Upper lobe of left lung (tissue), 6 donors: ENCODE results near the gene BMP6. TPM values are rescaled to one million over a fixed set of nuclear protein-coding genes. Genes with fewer than 3 reads are reported as not detected.

ENCODE experiments used
- ATAC-seq, 2 donors: fragments of 200-7000 bp; cut with Tn5 transposase; one replicate each; pipeline ENCODE4 v1.9.1; 2022; ENCODE audit warnings: mild to moderate bottlenecking in 2 of 2, moderate library complexity in 2 of 2; ENCODE audit not compliant: low FRiP score in 2 of 2
- DNase-seq, 2 donors: peaks; one replicate each; pipeline ENCODE4 v3.0.0-alpha.2; 2019 to 2020
- H3K27ac ChIP-seq, 4 donors: fragments of 200-600 bp; sonication (generic); one replicate each; pipeline ENCODE4 v1.5.1; 2016 to 2019
- H3K27me3 ChIP-seq, 4 donors: fragments of 200-600 bp; sonication (generic); one replicate each; pipeline ENCODE4 v1.5.1; 2017 to 2019
- H3K36me3 ChIP-seq, 4 donors: fragments of 200-600 bp; sonication (generic); one replicate each; pipeline ENCODE4 v1.5.1; 2016 to 2019
- H3K4me1 ChIP-seq, 4 donors: fragments of 200-600 bp; sonication (generic); one replicate each; pipeline ENCODE4 v1.5.1; 2018 to 2019
- H3K4me3 ChIP-seq, 4 donors: fragments of 200-600 bp; sonication (generic); one replicate each; pipeline ENCODE4 v1.5.1; 2017 to 2019; ENCODE audit warnings: mild to moderate bottlenecking in 2 of 4, moderate library complexity in 1 of 4
- H3K9me3 ChIP-seq, 4 donors: fragments of 200-600 bp; sonication (generic); one replicate each; pipeline ENCODE4 v1.5.1; 2018 to 2019
- EP300 ChIP-seq, 4 donors: sonication (generic); formaldehyde crosslinking; IDR thresholded peaks; one replicate each; pipeline ENCODE4 v1.5.1; 2017; ENCODE audit warnings: antibody characterized with exemption in 4 of 4, control low read depth in 2 of 4
- POLR2A ChIP-seq, 4 donors: fragments of 450-650 bp; IDR thresholded peaks; one replicate each; pipeline ENCODE4 v1.5.1; 2016 to 2017; ENCODE audit warnings: antibody characterized with exemption in 4 of 4, mild to moderate bottlenecking in 2 of 4
- POLR2AphosphoS5 ChIP-seq, 2 donors: sonication (generic); formaldehyde crosslinking; IDR thresholded peaks; one replicate each; pipeline ENCODE4 v1.5.1; 2017; ENCODE audit warnings: antibody characterized with exemption in 2 of 2
- WGBS, 2 donors: methylation state at CpG; one replicate each; pipeline ENCODE4 v1.1.5; 2017 to 2018; 5-methylcytosine and 5-hydroxymethylcytosine counted together
- total RNA-seq, 6 donors: library from RNA; depleted of rRNA in 4 of 6; stranded (reverse); fragments of >200 nt in 4 of 6; gene quantifications; one replicate each; pipeline versions ENCODE4 v1.1.0 to v1.2.1, GENCODE V29; 2016 to 2021
- TF ChIP-seq, protein P1 (sequence below), 6 experiments: fragments of 450-650 bp in 4 of 6; fragments of 200-600 bp in 2 of 6; sonication (generic) in 2 of 6; IDR thresholded peaks; one replicate each; pipeline ENCODE4 v1.5.1; 2016 to 2019; ENCODE audit warnings: antibody characterized with exemption in 6 of 6
- donor health status: DM: no; HTN: no; CAD: no; lungs with moderate emphysema.
- donor health status: DM: no; HTN: yes; CAD: no; lungs with severe emphysema.

The BMP6 gene
- total RNA-seq, 6 donors from 2014 or later = 1.0 to 25.4 (median 5.2) TPM

DNA sequence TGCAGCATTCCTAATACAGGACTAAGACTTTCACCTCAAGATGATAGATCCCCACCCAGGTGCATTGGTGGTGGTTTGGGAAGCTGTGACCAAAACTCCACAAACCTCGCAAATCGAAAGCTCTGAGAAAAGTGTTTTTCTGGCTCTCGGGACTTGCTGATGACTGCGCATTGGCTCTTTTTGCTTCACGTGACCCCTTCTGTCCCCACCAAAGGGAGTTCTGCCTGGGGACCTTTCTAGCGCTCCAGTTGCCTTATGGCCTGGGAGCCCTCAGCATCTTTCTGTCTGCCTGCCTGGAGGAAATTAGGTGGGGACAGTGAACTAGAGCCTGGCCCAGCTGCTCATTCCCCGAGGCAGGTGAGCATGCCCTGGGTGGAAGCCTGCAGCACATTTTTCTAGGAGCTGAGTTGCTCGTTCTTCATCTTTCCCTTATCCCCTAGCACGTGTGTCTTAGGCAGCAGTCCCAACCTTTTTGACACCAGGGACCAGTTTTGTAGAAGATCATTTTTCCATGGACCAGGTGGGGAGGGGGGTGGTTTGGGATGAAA, 94.5 kb downstream of the BMP6 start:
- H3K4me3 ChIP-seq = no peak overlapping the region
- WGBS, 2 donors = 79 to 82% methylated on average over 9 of the region's 9 CpGs
- H3K9me3 ChIP-seq = no peaks in the 10 kb centered on the region
- H3K4me1 ChIP-seq = no peaks in the 10 kb centered on the region
- H3K27me3 ChIP-seq = no peaks in the 10 kb centered on the region
- no peaks in the 10 kb centered on the region for H3K36me3 ChIP-seq
- ATAC-seq = no peak
- TF ChIP-seq, protein P1, sequence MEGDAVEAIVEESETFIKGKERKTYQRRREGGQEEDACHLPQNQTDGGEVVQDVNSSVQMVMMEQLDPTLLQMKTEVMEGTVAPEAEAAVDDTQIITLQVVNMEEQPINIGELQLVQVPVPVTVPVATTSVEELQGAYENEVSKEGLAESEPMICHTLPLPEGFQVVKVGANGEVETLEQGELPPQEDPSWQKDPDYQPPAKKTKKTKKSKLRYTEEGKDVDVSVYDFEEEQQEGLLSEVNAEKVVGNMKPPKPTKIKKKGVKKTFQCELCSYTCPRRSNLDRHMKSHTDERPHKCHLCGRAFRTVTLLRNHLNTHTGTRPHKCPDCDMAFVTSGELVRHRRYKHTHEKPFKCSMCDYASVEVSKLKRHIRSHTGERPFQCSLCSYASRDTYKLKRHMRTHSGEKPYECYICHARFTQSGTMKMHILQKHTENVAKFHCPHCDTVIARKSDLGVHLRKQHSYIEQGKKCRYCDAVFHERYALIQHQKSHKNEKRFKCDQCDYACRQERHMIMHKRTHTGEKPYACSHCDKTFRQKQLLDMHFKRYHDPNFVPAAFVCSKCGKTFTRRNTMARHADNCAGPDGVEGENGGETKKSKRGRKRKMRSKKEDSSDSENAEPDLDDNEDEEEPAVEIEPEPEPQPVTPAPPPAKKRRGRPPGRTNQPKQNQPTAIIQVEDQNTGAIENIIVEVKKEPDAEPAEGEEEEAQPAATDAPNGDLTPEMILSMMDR (IDR thresholded peaks at IDR 0.05) = no peak
- TF ChIP-seq POLR2AphosphoS5 (IDR thresholded peaks at IDR 0.05) (no peak), POLR2A (IDR thresholded peaks at IDR 0.05) (no peak), EP300 (IDR thresholded peaks at IDR 0.05) (no peak)
- DNase-seq = no peak
- no peak overlapping the region for H3K27ac ChIP-seq

- TF ChIP-seq, protein P1 (IDR thresholded peaks at IDR 0.05) = no peak
- TF ChIP-seq EP300 (IDR thresholded peaks at IDR 0.05) (no peak), POLR2AphosphoS5 (IDR thresholded peaks at IDR 0.05) (no peak), POLR2A (IDR thresholded peaks at IDR 0.05) (no peak)
- Histone ChIP-seq H3K9me3 (no peaks in the 10 kb centered on the region), H3K4me3 (no peak overlapping the region), H3K36me3 (no peaks in the 10 kb centered on the region), H3K27me3 (no peaks in the 10 kb centered on the region), H3K4me1 (peaks cover 0 to under 1% (median 0%) of the 10 kb centered on the region in 4 donors), H3K27ac (no peak overlapping the region)
- 95 to 97% methylated on average over 5 of the region's 5 CpGs for WGBS, 2 donors
- no peak for DNase-seq
- ATAC-seq = no peak
Observed at GRCh38 chr6:7821426-7821825, 95.5 kb downstream of the BMP6 start.

- H3K27me3 ChIP-seq = no peaks in the 10 kb centered on the region
- no peak overlapping the region for H3K27ac ChIP-seq
- no peak for ATAC-seq
- no peak for DNase-seq
- TF ChIP-seq POLR2A (IDR thresholded peaks at IDR 0.05) (no peak), EP300 (IDR thresholded peaks at IDR 0.05) (no peak), POLR2AphosphoS5 (IDR thresholded peaks at IDR 0.05) (no peak)
- TF ChIP-seq, protein P1 (IDR thresholded peaks at IDR 0.05) = no peak
- no peaks in the 10 kb centered on the region for H3K9me3 ChIP-seq
- H3K36me3 ChIP-seq = no peaks in the 10 kb centered on the region
- H3K4me1 ChIP-seq = peaks cover 0 to 2% (median 0%) of the 10 kb centered on the region in 4 donors
- WGBS, 2 donors = 91 to 94% methylated on average over 3 of the region's 3 CpGs
- H3K4me3 ChIP-seq = no peak overlapping the region
Observed at GRCh38 chr6:7823552-7823951, 97.7 kb downstream of the BMP6 start.

DNA sequence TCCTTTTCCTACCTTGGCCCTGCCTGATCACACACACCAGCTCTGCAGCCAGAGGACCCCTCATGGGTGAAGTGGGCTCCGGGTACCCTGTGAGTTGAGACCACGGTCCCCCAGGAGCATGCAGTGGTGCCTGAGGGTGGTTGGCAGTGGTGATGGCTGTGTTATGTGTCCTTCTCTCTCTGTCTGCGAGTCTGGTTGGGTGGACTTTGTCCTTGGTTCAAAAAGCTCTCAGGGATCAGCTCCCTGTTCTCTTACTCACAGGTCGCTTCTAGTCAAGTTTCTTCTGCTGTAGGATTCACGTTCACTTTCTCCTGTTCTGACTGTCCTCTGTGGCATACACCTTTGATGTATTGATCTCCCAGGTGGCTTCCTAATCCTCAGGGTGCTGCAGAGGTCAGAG, 100.1 kb downstream of the BMP6 start:
- no peak for ATAC-seq
- peaks cover 0 to 2% (median 0%) of the 10 kb centered on the region in 4 donors for H3K4me1 ChIP-seq
- no peaks in the 10 kb centered on the region for H3K9me3 ChIP-seq
- TF ChIP-seq EP300 (IDR thresholded peaks at IDR 0.05) (no peak), POLR2AphosphoS5 (IDR thresholded peaks at IDR 0.05) (no peak), POLR2A (IDR thresholded peaks at IDR 0.05) (no peak)
- TF ChIP-seq, protein P1 (IDR thresholded peaks at IDR 0.05) = no peak
- H3K36me3 ChIP-seq = no peaks in the 10 kb centered on the region
- no peak overlapping the region for H3K27ac ChIP-seq
- no peak overlapping the region for H3K4me3 ChIP-seq
- no peak for DNase-seq
- H3K27me3 ChIP-seq = no peaks in the 10 kb centered on the region
- 86 to 96% methylated on average over 5 of the region's 5 CpGs for WGBS, 2 donors

DNA sequence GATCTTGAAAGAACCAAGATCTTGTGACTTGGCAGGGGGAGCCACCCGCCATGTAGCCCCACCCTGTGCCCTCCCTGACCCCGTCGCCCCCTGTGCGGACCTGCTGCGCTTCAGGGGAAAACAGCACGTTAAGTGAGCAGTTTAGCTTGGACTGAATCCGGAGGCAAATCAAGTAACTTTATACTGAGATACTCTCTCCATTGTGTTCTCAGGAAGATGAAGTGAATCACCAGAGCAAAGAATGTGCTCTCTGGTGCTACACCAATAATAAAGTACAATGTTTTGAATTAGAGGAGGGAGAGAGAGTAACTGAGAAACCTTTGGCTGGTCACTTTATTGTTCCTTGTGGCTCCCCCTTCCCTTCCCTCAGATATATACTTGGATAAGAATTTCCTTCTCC, 101.2 kb downstream of the BMP6 start:
- H3K36me3 ChIP-seq = no peaks in the 10 kb centered on the region
- DNase-seq = peak in 1 of 2 donors; percentile 62
- H3K4me3 ChIP-seq = no peak overlapping the region
- peak overlapping the region in 3 of 4 donors; percentile 23 to 78 (median 32) for H3K27ac ChIP-seq
- no peaks in the 10 kb centered on the region for H3K9me3 ChIP-seq
- no peaks in the 10 kb centered on the region for H3K27me3 ChIP-seq
- TF ChIP-seq, protein P1 (IDR thresholded peaks at IDR 0.05) = no peak
- no peak for TF ChIP-seq POLR2AphosphoS5 (IDR thresholded peaks at IDR 0.05)
- no peak for TF ChIP-seq EP300 (IDR thresholded peaks at IDR 0.05)
- TF ChIP-seq POLR2A (IDR thresholded peaks at IDR 0.05) = no peak
- peaks cover 0 to 2% (median 0%) of the 10 kb centered on the region in 4 donors for H3K4me1 ChIP-seq
- WGBS, 2 donors = 60 to 73% methylated on average over 6 to 7 of the region's 7 CpGs
- ATAC-seq = peak in 1 of 2 donors; percentile 8
